Measurements from ENCODE around the gene PREX1. TPM values are rescaled to one million over a fixed set of nuclear protein-coding genes. Genes with fewer than 3 reads are reported as not detected.

PREX1 gene
- total and polyA plus RNA-seq, 8 donors = 1.5 to 13.2 (median 6.3) TPM

DNA sequence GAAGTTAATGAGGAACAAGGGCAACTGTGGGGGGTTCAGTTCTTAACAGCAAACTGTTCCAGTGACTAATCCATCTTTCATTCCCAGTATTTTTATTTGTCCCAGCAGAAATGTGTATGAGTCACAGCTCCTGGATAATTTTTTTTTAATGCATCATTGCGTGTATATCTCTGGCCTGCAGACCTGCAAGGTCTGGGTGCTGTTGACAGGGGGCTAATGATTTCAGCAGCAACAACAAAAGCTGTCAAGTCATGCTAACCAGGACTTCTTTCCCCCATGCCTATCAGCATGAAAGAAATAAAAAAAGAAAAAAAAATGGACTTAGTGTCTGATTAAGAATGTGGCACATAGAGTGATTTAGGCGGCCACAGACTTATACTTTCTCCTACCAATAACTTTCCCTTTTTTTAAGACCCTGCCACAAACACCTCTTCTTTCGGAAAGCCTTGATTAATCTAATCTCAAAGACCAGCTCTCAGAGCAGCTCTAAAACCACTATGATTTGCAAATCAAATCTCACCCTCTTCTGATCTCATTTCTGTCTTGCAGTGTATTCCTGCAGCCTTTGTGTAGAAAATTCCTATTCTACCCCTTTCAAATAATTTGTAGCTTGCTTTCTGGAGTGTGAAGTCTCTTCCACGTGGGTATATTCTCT, 14.2 kb upstream of the PREX1 start:
- ATAC-seq (no peak), FAIRE-seq (no peak), DNase-seq (no peak)
- 48 to 52% methylated on average over 4 of the region's 4 CpGs for WGBS, 2 donors
- no peaks in the 10 kb centered on the region for H3K9me3 ChIP-seq
- no peaks in the 10 kb centered on the region for H3K36me3 ChIP-seq
- TF ChIP-seq, protein P1, sequence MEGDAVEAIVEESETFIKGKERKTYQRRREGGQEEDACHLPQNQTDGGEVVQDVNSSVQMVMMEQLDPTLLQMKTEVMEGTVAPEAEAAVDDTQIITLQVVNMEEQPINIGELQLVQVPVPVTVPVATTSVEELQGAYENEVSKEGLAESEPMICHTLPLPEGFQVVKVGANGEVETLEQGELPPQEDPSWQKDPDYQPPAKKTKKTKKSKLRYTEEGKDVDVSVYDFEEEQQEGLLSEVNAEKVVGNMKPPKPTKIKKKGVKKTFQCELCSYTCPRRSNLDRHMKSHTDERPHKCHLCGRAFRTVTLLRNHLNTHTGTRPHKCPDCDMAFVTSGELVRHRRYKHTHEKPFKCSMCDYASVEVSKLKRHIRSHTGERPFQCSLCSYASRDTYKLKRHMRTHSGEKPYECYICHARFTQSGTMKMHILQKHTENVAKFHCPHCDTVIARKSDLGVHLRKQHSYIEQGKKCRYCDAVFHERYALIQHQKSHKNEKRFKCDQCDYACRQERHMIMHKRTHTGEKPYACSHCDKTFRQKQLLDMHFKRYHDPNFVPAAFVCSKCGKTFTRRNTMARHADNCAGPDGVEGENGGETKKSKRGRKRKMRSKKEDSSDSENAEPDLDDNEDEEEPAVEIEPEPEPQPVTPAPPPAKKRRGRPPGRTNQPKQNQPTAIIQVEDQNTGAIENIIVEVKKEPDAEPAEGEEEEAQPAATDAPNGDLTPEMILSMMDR (IDR thresholded peaks at IDR 0.05) = no peak
- H3K27me3 ChIP-seq = no peaks in the 10 kb centered on the region
- no peaks in the 10 kb centered on the region for H3K4me1 ChIP-seq
- intact Hi-C loops (cut with DNase I) = no loop called here
- H3K27ac ChIP-seq = no peak overlapping the region
- no peak overlapping the region for H3K4me3 ChIP-seq

DNA sequence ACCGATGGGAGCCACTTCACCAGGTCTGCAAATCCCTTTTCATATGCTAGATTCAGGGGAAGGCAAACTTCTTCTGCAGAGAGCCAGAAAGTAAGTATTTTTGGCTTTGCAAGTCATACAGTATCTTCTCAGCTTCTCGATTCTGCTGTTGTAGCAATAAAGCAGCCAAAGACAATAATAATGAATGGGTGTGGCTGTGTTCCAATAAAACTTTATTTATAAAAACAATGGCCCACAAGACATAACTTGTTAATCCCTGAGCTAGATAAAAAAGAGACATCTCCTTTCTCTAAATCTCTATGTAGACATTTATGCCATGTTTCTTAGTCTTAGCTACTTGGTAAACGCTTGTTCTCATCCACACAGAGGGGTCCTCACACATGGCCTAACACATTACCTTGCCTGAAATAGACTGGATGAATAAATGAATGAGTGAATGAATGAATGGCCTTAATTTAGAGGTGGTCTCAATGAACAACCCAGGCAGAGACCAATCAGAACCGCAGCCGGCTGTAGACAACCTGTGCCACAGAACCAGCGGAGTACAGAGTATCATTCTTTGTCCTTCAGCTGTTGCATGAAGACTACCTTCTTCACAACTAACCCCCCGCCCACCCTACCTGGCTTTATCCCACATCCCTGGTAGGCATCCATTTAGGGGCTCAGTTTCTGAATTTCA, 13.5 kb upstream of the PREX1 start:
- H3K36me3 ChIP-seq = no peaks in the 10 kb centered on the region
- TF ChIP-seq, protein P1 (IDR thresholded peaks at IDR 0.05) = no peak
- DNase-seq = no peak
- no peak overlapping the region for H3K27ac ChIP-seq
- FAIRE-seq = no peak
- H3K9me3 ChIP-seq = no peaks in the 10 kb centered on the region
- ATAC-seq = no peak
- WGBS, 2 donors = 79 to 80% methylated on average over 7 of the region's 7 CpGs
- H3K27me3 ChIP-seq = no peaks in the 10 kb centered on the region
- H3K4me3 ChIP-seq = no peak overlapping the region
- no peaks in the 10 kb centered on the region for H3K4me1 ChIP-seq
- intact Hi-C loops (cut with DNase I) = no loop called here

DNA sequence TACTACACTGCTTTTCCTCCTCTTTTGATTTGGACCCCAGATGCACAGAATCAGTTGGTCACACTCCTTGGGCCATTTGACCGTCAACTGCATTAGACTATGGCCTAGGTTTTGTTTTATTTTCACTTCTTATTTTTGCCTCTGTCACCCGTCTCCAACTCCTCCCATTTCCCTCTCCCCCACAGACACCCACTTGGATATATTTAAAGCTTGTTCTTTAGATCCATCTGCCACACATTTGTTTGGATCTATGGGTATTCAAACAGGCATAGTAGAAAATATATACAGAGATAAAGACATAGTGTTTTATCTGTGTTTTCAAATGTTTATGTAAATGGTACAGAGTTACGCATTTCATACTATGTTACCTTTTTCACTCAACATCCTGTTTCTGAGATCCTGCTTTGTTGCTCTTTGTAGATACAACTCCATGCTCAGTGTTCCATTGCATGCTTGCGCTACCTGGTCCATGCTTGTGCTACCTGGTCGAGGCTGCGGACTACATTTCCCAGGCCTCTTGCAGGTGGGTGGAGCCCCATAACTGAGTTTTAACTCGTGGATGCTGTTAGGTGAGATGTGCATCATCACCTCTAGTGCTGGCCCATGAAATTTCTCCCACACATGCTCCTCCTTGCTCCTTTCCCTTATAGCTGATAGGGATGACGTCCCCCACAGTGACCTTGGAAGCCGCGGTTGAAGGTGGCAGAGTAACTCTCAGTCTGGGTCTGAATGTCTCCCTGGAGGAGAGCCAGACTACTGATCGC, 11.5 kb upstream of the PREX1 start:
- no peaks in the 10 kb centered on the region for H3K36me3 ChIP-seq
- TF ChIP-seq, protein P1 (IDR thresholded peaks at IDR 0.05) = no peak
- H3K9me3 ChIP-seq = no peaks in the 10 kb centered on the region
- FAIRE-seq (no peak), ATAC-seq (peak in 1 of 4 donors; percentile 40), DNase-seq (no peak)
- no peak overlapping the region for H3K4me3 ChIP-seq
- H3K27me3 ChIP-seq = no peaks in the 10 kb centered on the region
- no peaks in the 10 kb centered on the region for H3K4me1 ChIP-seq
- H3K27ac ChIP-seq = no peak overlapping the region
- 51 to 57% methylated on average over 11 of the region's 11 CpGs for WGBS, 2 donors
- intact Hi-C loops (cut with DNase I) = no loop called here

DNA sequence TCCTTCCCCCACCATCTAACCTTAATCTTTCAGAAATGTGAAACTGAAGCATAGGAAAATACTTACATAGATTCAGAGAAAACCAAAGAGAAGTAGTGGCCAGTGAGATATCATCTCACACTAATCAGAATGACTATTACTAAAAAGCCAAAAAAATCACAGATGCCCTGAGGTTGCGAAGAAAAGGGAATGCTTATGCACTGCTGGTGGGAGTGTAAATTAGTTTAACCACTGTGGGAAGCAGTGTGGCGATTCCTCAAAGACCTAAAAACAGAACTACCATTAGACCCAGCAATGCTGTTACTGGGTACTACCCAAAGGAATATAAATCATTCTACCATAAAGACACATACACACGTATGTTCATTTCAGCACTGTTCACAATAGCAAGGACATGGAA, 9.2 kb upstream of the PREX1 start:
- FAIRE-seq = no peak
- no peak for ATAC-seq
- TF ChIP-seq, protein P1 (IDR thresholded peaks at IDR 0.05) = no peak

More for the DNA sequence above, 9.2 kb upstream of the PREX1 start:
- no peaks in the 10 kb centered on the region for H3K36me3 ChIP-seq
- no peak overlapping the region for H3K4me3 ChIP-seq
- no peaks in the 10 kb centered on the region for H3K9me3 ChIP-seq
- DNase-seq = no peak
- H3K4me1 ChIP-seq = no peaks in the 10 kb centered on the region
- intact Hi-C loops (cut with DNase I) = no loop called here
- H3K27me3 ChIP-seq = no peaks in the 10 kb centered on the region
- 85 to 94% methylated on average over 3 of the region's 3 CpGs for WGBS, 2 donors
- no peak overlapping the region for H3K27ac ChIP-seq
